ENCODE measurements around the gene LEO1.

LEO1 gene

GRCh38 chr15:51971375-51972133, at the start of gene LEO1:
LEO1 (minus strand) TSS chr15:51971778; CDS start chr15:51971745, 33 bp downstream.
- DNase-seq: peak; percentile 92

GRCh38 chr15:52021128-52021671, 49.6 kb upstream of the LEO1 start:
- no peak for DNase-seq

GRCh38 chr15:52020221-52021085, 48.9 kb upstream of the LEO1 start:
- peak; percentile 45 for DNase-seq

- no peak for DNase-seq
Measured at GRCh38 chr15:52019394-52020220, 48.0 kb upstream of the LEO1 start.

GRCh38 chr15:52018693-52019393, 47.3 kb upstream of the LEO1 start, which contains the start of gene MAPK6:
MAPK6 (plus strand) TSS chr15:52019219; CDS start chr15:52046461, 27,242 bp downstream.
- peak; percentile 66 for DNase-seq

- DNase-seq: no peak
Measured at GRCh38 chr15:52018244-52018643, 46.7 kb upstream of the LEO1 start.

- DNase-seq: no peak
Measured at GRCh38 chr15:52016316-52016715, 44.7 kb upstream of the LEO1 start.

- no peak for DNase-seq
Measured at GRCh38 chr15:52014616-52015015, 43.0 kb upstream of the LEO1 start.

GRCh38 chr15:52013151-52013791, 41.7 kb upstream of the LEO1 start:
- no peak for DNase-seq

- DNase-seq: no peak
Measured at GRCh38 chr15:52012210-52012609, 40.6 kb upstream of the LEO1 start.

- DNase-seq: no peak
Measured at GRCh38 chr15:52011711-52012144, 40.1 kb upstream of the LEO1 start.

GRCh38 chr15:52010633-52011595, 39.3 kb upstream of the LEO1 start:
- no peak for DNase-seq

- DNase-seq: no peak
Measured at GRCh38 chr15:52008698-52009434, 37.3 kb upstream of the LEO1 start.

GRCh38 chr15:52008359-52008697, 36.8 kb upstream of the LEO1 start:
- no peak for DNase-seq

GRCh38 chr15:52006702-52007340, 35.2 kb upstream of the LEO1 start:
- DNase-seq: no peak

- DNase-seq: no peak
Measured at GRCh38 chr15:52005748-52006701, 34.4 kb upstream of the LEO1 start.

GRCh38 chr15:52004806-52005205, 33.2 kb upstream of the LEO1 start:
- no peak for DNase-seq

GRCh38 chr15:52003710-52004109, 32.1 kb upstream of the LEO1 start:
- DNase-seq: no peak

Measured in NCI-H1694 (cell line).